Neural cell (in vitro differentiated cells): ENCODE results near the gene TMEM131L. TPM values are rescaled to one million over a fixed set of nuclear protein-coding genes. Genes with fewer than 3 reads are reported as not detected.

ENCODE experiments used
- H2AFZ ChIP-seq: fragments of 200-600, 300-800 bp; sonication (generic), shearing (Covaris generic); 2 replicates; pipeline ENCODE4 v1.6.0; 2014; ENCODE audit warnings: low read depth, mild to moderate bottlenecking, antibody characterized with exemption, low read length, moderate library complexity
- H3F3A ChIP-seq: fragments of 200-600 bp; shearing (Covaris generic); 2 replicates; pipeline ENCODE4 v1.6.1; 2016; ENCODE audit warnings: mild to moderate bottlenecking, moderate library complexity, mixed read lengths, antibody characterized with exemption, low read length; ENCODE audit not compliant: insufficient read depth, poor library complexity, severe bottlenecking
- H3K27ac ChIP-seq: fragments of 200-600, 300-800 bp; sonication (generic), shearing (Covaris generic); 2 replicates; pipeline ENCODE4 v1.5.1; 2014; ENCODE audit warnings: mild to moderate bottlenecking, low read length, moderate library complexity
- H3K27me3 ChIP-seq: fragments of 300-800, 200-600 bp; sonication (generic), shearing (Covaris generic); 2 replicates; pipeline ENCODE4 v1.6.0; 2014; ENCODE audit warnings: mild to moderate bottlenecking, low read depth, low read length, moderate library complexity; ENCODE audit not compliant: insufficient read depth
- H3K36me3 ChIP-seq: fragments of 300-800, 200-600 bp; sonication (generic), shearing (Covaris generic); 2 replicates; pipeline ENCODE4 v1.5.1; 2014; ENCODE audit warnings: mild to moderate bottlenecking, antibody characterized with exemption, low read length, moderate library complexity; ENCODE audit not compliant: insufficient read depth
- H3K4me2 ChIP-seq: fragments of 300-800, 200-600 bp; sonication (generic), shearing (Covaris generic); 2 replicates; pipeline ENCODE4 v1.6.0; 2014; ENCODE audit warnings: mild to moderate bottlenecking, low read length
- H3K4me3 ChIP-seq: fragments of 300-800, 200-600 bp; sonication (generic), shearing (Covaris generic); 2 replicates; pipeline ENCODE4 v1.5.1; 2014; ENCODE audit warnings: mild to moderate bottlenecking, low read length, moderate library complexity
- H3K79me2 ChIP-seq: fragments of 200-600 bp; shearing (Covaris generic); replicated peaks from 2 replicates; pipeline ENCODE4 v1.6.0; 2014; ENCODE audit warnings: mild to moderate bottlenecking, low read length, moderate library complexity; ENCODE audit not compliant: insufficient read depth
- H3K9ac ChIP-seq: fragments of 300-800, 200-600 bp; sonication (generic), shearing (Covaris generic); 2 replicates; pipeline ENCODE4 v1.6.1; 2016; ENCODE audit warnings: mild to moderate bottlenecking, low read length, mixed read lengths
- H3K9me2 ChIP-seq: fragments of 200-600 bp; shearing (Covaris generic); 2 replicates; pipeline ENCODE4 v1.6.1; 2016; ENCODE audit warnings: mild to moderate bottlenecking, low read length, mixed read lengths; ENCODE audit not compliant: insufficient read depth
- H3K9me3 ChIP-seq: fragments of 200-600, 300-800 bp; sonication (generic), shearing (Covaris generic); 2 replicates; pipeline ENCODE4 v1.6.1; 2016; ENCODE audit warnings: mild to moderate bottlenecking, mixed run types, low read length, moderate library complexity, mixed read lengths
- H4K20me1 ChIP-seq: fragments of 200-600 bp; shearing (Covaris generic); 2 replicates; pipeline ENCODE4 v1.6.1; 2016; ENCODE audit warnings: mild to moderate bottlenecking, mixed run types; ENCODE audit not compliant: insufficient read depth
- EP300 ChIP-seq: fragments of 450-650 bp; conservative IDR thresholded peaks from 2 replicates; pipeline ENCODE4 v1.6.1; 2014; ENCODE audit warnings: antibody characterized with exemption, mild to moderate bottlenecking, moderate library complexity; ENCODE audit not compliant: poor library complexity, severe bottlenecking
- EZH2 ChIP-seq: fragments of 200-600, 300-800 bp; shearing (Covaris generic), sonication (generic); IDR thresholded peaks from 2 replicates; pipeline ENCODE4 v1.6.1; 2014; ENCODE audit warnings: antibody characterized with exemption, low read length, borderline replicate concordance, mild to moderate bottlenecking; ENCODE audit not compliant: insufficient read depth, poor library complexity, severe bottlenecking
- MXI1 ChIP-seq: fragments of 450-650 bp; conservative IDR thresholded peaks from 2 replicates; pipeline ENCODE4 v1.6.1; 2014; ENCODE audit warnings: antibody characterized with exemption, mild to moderate bottlenecking; ENCODE audit not compliant: poor library complexity, severe bottlenecking
- POLR2AphosphoS5 ChIP-seq: IDR thresholded peaks from 2 replicates; pipeline ENCODE4 v1.6.1; 2012
- RAD21 ChIP-seq: fragments of 450-650 bp; conservative IDR thresholded peaks from 2 replicates; pipeline ENCODE4 v1.6.1; 2014; ENCODE audit warnings: antibody characterized with exemption, mild to moderate bottlenecking, moderate library complexity
- SMC3 ChIP-seq: fragments of 450-650 bp; conservative IDR thresholded peaks from 2 replicates; pipeline ENCODE4 v1.6.1; 2014; ENCODE audit warnings: antibody characterized with exemption, mild to moderate bottlenecking, moderate library complexity; ENCODE audit not compliant: poor library complexity
- TAF1 ChIP-seq: IDR thresholded peaks from 2 replicates; pipeline ENCODE4 v1.6.1; 2012; ENCODE audit warnings: low read depth
- polyA plus RNA-seq: library from polyadenylated mRNA; depleted of rRNA; stranded (reverse); fragments of >200 nt; gene quantifications from 2 replicates; pipeline ENCODE4 v1.2.3, GENCODE V29; 2014
- TF ChIP-seq, protein P1 (sequence below): IDR thresholded peaks from 2 replicates; pipeline ENCODE4 v1.6.1; 2012; ENCODE audit warnings: borderline replicate concordance
- TF ChIP-seq, protein P2 (sequence below): fragments of 450-650 bp; IDR thresholded peaks from 2 replicates; pipeline ENCODE4 v1.5.1; 2014; ENCODE audit warnings: antibody characterized with exemption, mild to moderate bottlenecking, moderate library complexity; ENCODE audit not compliant: poor library complexity, severe bottlenecking

The TMEM131L gene
- polyA plus RNA-seq, 1 donor from 2014 or later = 11.1 TPM

DNA sequence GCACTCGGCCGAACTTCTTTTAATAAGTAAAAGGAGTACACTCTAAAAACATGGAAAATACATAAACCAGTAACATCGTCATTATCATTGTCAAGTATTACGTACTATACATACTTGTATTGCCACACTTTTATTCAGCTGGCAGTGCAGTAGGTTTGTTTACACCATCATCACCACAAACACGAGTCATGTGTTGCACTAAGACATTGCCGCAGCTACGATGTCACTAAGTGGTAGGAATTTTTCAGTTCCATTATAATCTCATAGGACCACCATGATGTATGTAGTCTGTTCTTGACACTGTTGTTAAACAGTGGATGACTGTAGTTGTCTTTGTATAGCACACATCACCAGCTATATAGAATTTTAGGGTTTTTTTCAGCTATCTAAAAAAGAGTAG, 48.0 kb upstream of the TMEM131L start:
- Histone ChIP-seq H3K9me3 (no peaks in the 10 kb centered on the region), H3K36me3 (no peaks in the 10 kb centered on the region), H3K27ac (no peak overlapping the region), H3K79me2 (no peaks in the 10 kb centered on the region), H3F3A (no peaks in the 10 kb centered on the region), H3K9me2 (no peaks in the 10 kb centered on the region), H4K20me1 (no peaks in the 10 kb centered on the region), H3K4me2 (no peak overlapping the region), H3K27me3 (no peaks in the 10 kb centered on the region), H3K4me3 (no peak overlapping the region), H2AFZ (no peak overlapping the region), H3K9ac (no peak overlapping the region)
- TF ChIP-seq, protein P1, sequence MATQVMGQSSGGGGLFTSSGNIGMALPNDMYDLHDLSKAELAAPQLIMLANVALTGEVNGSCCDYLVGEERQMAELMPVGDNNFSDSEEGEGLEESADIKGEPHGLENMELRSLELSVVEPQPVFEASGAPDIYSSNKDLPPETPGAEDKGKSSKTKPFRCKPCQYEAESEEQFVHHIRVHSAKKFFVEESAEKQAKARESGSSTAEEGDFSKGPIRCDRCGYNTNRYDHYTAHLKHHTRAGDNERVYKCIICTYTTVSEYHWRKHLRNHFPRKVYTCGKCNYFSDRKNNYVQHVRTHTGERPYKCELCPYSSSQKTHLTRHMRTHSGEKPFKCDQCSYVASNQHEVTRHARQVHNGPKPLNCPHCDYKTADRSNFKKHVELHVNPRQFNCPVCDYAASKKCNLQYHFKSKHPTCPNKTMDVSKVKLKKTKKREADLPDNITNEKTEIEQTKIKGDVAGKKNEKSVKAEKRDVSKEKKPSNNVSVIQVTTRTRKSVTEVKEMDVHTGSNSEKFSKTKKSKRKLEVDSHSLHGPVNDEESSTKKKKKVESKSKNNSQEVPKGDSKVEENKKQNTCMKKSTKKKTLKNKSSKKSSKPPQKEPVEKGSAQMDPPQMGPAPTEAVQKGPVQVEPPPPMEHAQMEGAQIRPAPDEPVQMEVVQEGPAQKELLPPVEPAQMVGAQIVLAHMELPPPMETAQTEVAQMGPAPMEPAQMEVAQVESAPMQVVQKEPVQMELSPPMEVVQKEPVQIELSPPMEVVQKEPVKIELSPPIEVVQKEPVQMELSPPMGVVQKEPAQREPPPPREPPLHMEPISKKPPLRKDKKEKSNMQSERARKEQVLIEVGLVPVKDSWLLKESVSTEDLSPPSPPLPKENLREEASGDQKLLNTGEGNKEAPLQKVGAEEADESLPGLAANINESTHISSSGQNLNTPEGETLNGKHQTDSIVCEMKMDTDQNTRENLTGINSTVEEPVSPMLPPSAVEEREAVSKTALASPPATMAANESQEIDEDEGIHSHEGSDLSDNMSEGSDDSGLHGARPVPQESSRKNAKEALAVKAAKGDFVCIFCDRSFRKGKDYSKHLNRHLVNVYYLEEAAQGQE = no peak
- TF ChIP-seq EZH2 (no peak), POLR2AphosphoS5 (no peak), EP300 (no peak), SMC3 (no peak), MXI1 (no peak), RAD21 (no peak), TAF1 (no peak)
- TF ChIP-seq, protein P2, sequence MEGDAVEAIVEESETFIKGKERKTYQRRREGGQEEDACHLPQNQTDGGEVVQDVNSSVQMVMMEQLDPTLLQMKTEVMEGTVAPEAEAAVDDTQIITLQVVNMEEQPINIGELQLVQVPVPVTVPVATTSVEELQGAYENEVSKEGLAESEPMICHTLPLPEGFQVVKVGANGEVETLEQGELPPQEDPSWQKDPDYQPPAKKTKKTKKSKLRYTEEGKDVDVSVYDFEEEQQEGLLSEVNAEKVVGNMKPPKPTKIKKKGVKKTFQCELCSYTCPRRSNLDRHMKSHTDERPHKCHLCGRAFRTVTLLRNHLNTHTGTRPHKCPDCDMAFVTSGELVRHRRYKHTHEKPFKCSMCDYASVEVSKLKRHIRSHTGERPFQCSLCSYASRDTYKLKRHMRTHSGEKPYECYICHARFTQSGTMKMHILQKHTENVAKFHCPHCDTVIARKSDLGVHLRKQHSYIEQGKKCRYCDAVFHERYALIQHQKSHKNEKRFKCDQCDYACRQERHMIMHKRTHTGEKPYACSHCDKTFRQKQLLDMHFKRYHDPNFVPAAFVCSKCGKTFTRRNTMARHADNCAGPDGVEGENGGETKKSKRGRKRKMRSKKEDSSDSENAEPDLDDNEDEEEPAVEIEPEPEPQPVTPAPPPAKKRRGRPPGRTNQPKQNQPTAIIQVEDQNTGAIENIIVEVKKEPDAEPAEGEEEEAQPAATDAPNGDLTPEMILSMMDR = no peak

GRCh38 chr4:153418558-153418957, 47.6 kb upstream of the TMEM131L start:
- H3K79me2 ChIP-seq = no peaks in the 10 kb centered on the region
- H3K9ac ChIP-seq = no peak overlapping the region

More at GRCh38 chr4:153418558-153418957, 47.6 kb upstream of the TMEM131L start:
- no peaks in the 10 kb centered on the region for H4K20me1 ChIP-seq
- no peak overlapping the region for H3K27ac ChIP-seq
- H3F3A ChIP-seq = no peaks in the 10 kb centered on the region
- H3K4me2 ChIP-seq = no peak overlapping the region
- no peak for TF ChIP-seq MXI1
- TF ChIP-seq, protein P1 = no peak
- TF ChIP-seq POLR2AphosphoS5 = no peak
- TF ChIP-seq, protein P2 = no peak
- no peak for TF ChIP-seq TAF1
- TF ChIP-seq EZH2 = no peak
- TF ChIP-seq SMC3 = no peak
- TF ChIP-seq EP300 = no peak
- TF ChIP-seq RAD21 = no peak
- H3K36me3 ChIP-seq = no peaks in the 10 kb centered on the region
- H3K9me2 ChIP-seq = no peaks in the 10 kb centered on the region
- no peak overlapping the region for H3K4me3 ChIP-seq
- no peaks in the 10 kb centered on the region for H3K9me3 ChIP-seq
- H3K27me3 ChIP-seq = no peaks in the 10 kb centered on the region
- no peak overlapping the region for H2AFZ ChIP-seq
